ENCODE results near the gene CNDP1. TPM values are rescaled to one million over a fixed set of nuclear protein-coding genes. Genes with fewer than 3 reads are reported as not detected.
A peak's percentile ranks its signal among the peaks of the same experiment; 100 is the strongest.

CNDP1 gene
- polyA plus RNA-seq, 3 donors: not detected

DNA sequence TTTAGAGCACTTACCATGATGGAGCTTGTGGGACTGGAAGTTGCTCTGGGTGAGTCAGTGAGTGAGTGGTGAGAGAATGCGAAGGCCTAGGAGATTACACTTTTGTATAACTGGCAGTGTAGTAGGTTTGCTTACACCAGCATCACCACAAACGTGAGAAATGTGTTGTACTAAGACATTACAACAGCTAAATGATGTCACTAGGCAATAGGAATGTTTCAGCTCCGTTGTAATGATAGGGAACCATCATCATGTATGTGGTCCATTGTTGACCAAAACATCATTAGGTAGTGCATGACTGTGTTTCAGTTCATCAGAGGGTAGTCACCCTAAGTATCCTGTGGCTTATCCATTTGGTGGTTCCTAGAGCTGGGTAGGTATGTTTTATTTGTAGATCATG, 75.2 kb downstream of the CNDP1 start:
- no peak overlapping the region for H3K4me3 ChIP-seq (replicated peaks in 1 of 3; ENCODE audit: low read depth in 2 of 3, low read length in 3 of 3)
- intact Hi-C loops (cut with micrococcal nuclease): no loop called here
- peaks cover 39% of the 10 kb centered on the region for H3K4me1 Mint-ChIP-seq
- no peaks in the 10 kb centered on the region for H3K9me3 Mint-ChIP-seq
- H3K36me3 ChIP-seq (replicated peaks in 1 of 2; ENCODE audit: control insufficient read depth in 1 of 2, insufficient read depth in 2 of 2, low read length in 2 of 2): no peaks in the 10 kb centered on the region
- no peak overlapping the region for H3K4me2 ChIP-seq (replicated peaks; ENCODE audit: extremely low read depth, low read length, poor library complexity, severe bottlenecking)
- peaks cover 7 to 8% of the 10 kb centered on the region in 2 donors for H3K4me1 ChIP-seq (ENCODE audit: control insufficient read depth in 1 of 2, insufficient read depth in 2 of 2, low read length in 2 of 2)
- H3K9ac ChIP-seq (ENCODE audit: insufficient read depth, low read length, poor library complexity, severe bottlenecking): no peak overlapping the region
- H4K20me1 ChIP-seq (ENCODE audit: insufficient read depth, low read length): peaks cover 47% of the 10 kb centered on the region
- no peaks in the 10 kb centered on the region for H3K27me3 ChIP-seq (ENCODE audit: control insufficient read depth in 2 of 2, insufficient read depth in 2 of 2, low read length in 2 of 2)
- TF ChIP-seq, protein P1, sequence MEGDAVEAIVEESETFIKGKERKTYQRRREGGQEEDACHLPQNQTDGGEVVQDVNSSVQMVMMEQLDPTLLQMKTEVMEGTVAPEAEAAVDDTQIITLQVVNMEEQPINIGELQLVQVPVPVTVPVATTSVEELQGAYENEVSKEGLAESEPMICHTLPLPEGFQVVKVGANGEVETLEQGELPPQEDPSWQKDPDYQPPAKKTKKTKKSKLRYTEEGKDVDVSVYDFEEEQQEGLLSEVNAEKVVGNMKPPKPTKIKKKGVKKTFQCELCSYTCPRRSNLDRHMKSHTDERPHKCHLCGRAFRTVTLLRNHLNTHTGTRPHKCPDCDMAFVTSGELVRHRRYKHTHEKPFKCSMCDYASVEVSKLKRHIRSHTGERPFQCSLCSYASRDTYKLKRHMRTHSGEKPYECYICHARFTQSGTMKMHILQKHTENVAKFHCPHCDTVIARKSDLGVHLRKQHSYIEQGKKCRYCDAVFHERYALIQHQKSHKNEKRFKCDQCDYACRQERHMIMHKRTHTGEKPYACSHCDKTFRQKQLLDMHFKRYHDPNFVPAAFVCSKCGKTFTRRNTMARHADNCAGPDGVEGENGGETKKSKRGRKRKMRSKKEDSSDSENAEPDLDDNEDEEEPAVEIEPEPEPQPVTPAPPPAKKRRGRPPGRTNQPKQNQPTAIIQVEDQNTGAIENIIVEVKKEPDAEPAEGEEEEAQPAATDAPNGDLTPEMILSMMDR (IDR thresholded peaks at IDR 0.05): no peak
- no peak overlapping the region for H3K4me3 Mint-ChIP-seq
- no peak overlapping the region for H3K27ac ChIP-seq (ENCODE audit: low read depth in 1 of 2, low read length in 2 of 2)
- no CpG with 5 or more reads among the region's 3 CpGs for WGBS (ENCODE audit: insufficient coverage)
- no peaks in the 10 kb centered on the region for H3K9me3 ChIP-seq (replicated peaks in 1 of 2; ENCODE audit: control insufficient read depth in 1 of 2, insufficient read depth in 1 of 2, low read length in 2 of 2)
- DNase-seq: peak in 1 of 3 donors; percentile 39
- H3K27me3 Mint-ChIP-seq (ENCODE audit: low read depth in 3 of 3): no peaks in the 10 kb centered on the region
- peaks cover 2 to 7% of the 10 kb centered on the region in 2 donors for H3K36me3 Mint-ChIP-seq
- peaks cover 66% of the 10 kb centered on the region for H3K79me2 ChIP-seq (ENCODE audit: insufficient read depth, low read length)
- H2AFZ ChIP-seq (ENCODE audit: insufficient read depth, low read depth, low read length, poor library complexity, severe bottlenecking): no peak overlapping the region
- no peak overlapping the region for H3K27ac Mint-ChIP-seq

DNA sequence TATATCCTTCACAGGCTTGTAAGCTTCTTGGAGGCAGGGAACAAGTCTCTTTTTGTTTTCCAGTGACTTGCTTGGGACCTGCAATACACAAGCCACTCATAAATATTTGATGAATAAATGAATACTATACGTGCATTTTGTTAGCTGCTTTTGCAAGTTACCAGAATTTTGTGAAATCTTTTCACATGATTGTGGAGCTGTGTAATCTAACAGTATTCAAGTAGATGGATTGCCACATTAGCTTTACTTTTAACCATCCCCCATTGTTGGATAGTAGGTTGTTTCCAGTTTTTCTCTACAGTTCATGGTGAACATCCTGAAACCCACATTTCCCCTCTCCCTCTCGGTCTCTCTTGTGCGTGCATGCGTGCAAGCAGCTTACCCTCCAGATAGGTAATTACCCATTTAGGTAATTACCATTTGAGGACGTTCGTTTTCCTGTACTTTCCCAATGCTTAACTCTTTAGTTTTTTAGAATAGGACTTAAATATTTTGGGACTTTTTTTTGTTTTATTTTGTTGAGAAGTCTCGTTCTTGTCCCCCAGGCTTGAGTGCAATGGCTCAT, 75.8 kb downstream of the CNDP1 start:
- no peak overlapping the region for H3K27ac Mint-ChIP-seq
- Histone ChIP-seq H3K9me3 (replicated peaks in 1 of 2; ENCODE audit: control insufficient read depth in 1 of 2, insufficient read depth in 1 of 2, low read length in 2 of 2) (no peaks in the 10 kb centered on the region), H3K79me2 (ENCODE audit: insufficient read depth, low read length) (peaks cover 64% of the 10 kb centered on the region), H3K27me3 (ENCODE audit: control insufficient read depth in 2 of 2, insufficient read depth in 2 of 2, low read length in 2 of 2) (no peaks in the 10 kb centered on the region), H2AFZ (ENCODE audit: insufficient read depth, low read depth, low read length, poor library complexity, severe bottlenecking) (no peak overlapping the region), H3K4me1 (ENCODE audit: control insufficient read depth in 1 of 2, insufficient read depth in 2 of 2, low read length in 2 of 2) (peaks cover 7 to 8% of the 10 kb centered on the region in 2 donors), H3K4me2 (replicated peaks; ENCODE audit: extremely low read depth, low read length, poor library complexity, severe bottlenecking) (no peak overlapping the region), H3K27ac (ENCODE audit: low read depth in 1 of 2, low read length in 2 of 2) (no peak overlapping the region), H3K9ac (ENCODE audit: insufficient read depth, low read length, poor library complexity, severe bottlenecking) (no peak overlapping the region), H3K36me3 (replicated peaks in 1 of 2; ENCODE audit: control insufficient read depth in 1 of 2, insufficient read depth in 2 of 2, low read length in 2 of 2) (no peaks in the 10 kb centered on the region), H4K20me1 (ENCODE audit: insufficient read depth, low read length) (peaks cover 41% of the 10 kb centered on the region), H3K4me3 (replicated peaks in 1 of 3; ENCODE audit: low read depth in 2 of 3, low read length in 3 of 3) (no peak overlapping the region)
- intact Hi-C loops (cut with micrococcal nuclease): no loop called here
- no peaks in the 10 kb centered on the region for H3K27me3 Mint-ChIP-seq (ENCODE audit: low read depth in 3 of 3)
- H3K36me3 Mint-ChIP-seq: peaks cover 2 to 7% of the 10 kb centered on the region in 2 donors
- H3K4me1 Mint-ChIP-seq: peaks cover 39% of the 10 kb centered on the region
- H3K9me3 Mint-ChIP-seq: peaks cover 0 to 2% (median 0%) of the 10 kb centered on the region in 7 donors
- peak in 1 of 3 donors; percentile 47 for DNase-seq
- WGBS (ENCODE audit: insufficient coverage): no CpG with 5 or more reads among the region's 7 CpGs
- TF ChIP-seq, protein P1 (IDR thresholded peaks at IDR 0.05): no peak
- no peak overlapping the region for H3K4me3 Mint-ChIP-seq
